KOPT-K1 (cell line): ENCODE measurements around the gene SLC25A34.

Experiments used
- H3K27ac ChIP-seq: fragments of 200-600 bp; sonication (generic); 2 replicates; pipeline ENCODE4 v1.5.1; 2016; ENCODE audit warnings: antibody characterized with exemption, mild to moderate bottlenecking, low read depth, low read length; ENCODE audit not compliant: poor library complexity, severe bottlenecking
- H3K36me3 ChIP-seq: fragments of 200-600 bp; sonication (generic); 2 replicates; pipeline ENCODE4 v1.5.1; 2017; ENCODE audit warnings: antibody characterized with exemption, mild to moderate bottlenecking, low read length, moderate library complexity; ENCODE audit not compliant: insufficient read depth
- H3K9me3 ChIP-seq: fragments of 200-600 bp; sonication (generic); 2 replicates; pipeline ENCODE4 v1.5.1; 2017; ENCODE audit warnings: antibody characterized with exemption, low read length, mild to moderate bottlenecking; ENCODE audit not compliant: insufficient read depth, poor library complexity, severe bottlenecking

The SLC25A34 gene

DNA sequence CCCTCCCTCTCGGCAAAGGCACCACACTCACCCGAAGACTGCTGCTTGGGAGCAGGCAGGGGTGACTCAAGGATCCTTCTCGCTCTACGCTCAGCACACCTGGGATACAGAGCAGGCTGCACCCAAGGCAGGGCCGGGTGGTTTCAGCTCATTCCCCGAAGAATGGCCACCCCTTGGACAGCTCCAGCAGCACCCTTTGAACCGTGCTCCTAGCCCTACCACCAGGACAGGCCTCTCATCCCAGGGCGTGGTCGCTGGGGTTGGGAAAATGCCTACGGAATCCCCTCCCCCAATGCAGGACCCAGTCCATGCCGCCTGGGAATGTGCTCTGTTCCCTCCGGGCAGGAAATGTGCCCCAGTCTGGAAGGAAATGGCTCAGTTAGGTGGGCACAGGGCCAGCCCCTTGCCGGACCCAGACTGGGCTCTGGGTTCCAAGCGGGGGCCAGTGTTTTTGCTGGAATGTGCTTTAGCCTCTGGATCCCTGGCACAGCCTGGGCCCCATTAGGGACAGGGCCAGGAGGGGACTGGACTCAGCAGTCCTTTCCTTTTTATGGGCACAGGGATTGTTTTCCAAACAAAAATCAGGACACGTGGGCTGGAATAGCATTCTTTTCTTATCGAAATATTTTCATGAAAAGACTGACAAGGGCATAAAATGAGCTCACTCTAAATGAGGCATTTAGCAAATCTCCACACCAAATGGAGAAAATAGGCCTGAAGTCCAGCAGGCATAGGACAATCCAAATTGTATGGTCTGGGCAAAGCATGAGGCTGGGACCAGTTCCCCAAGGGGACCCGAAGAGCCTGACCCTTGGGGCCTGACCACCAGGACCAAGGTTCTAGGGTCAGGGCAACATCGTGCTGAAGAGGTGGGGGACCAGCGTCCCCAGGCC, 13.6 kb downstream of the SLC25A34 start:
- no peaks in the 10 kb centered on the region for H3K36me3 ChIP-seq
- H3K27ac ChIP-seq = no peak overlapping the region
- no peaks in the 10 kb centered on the region for H3K9me3 ChIP-seq

DNA sequence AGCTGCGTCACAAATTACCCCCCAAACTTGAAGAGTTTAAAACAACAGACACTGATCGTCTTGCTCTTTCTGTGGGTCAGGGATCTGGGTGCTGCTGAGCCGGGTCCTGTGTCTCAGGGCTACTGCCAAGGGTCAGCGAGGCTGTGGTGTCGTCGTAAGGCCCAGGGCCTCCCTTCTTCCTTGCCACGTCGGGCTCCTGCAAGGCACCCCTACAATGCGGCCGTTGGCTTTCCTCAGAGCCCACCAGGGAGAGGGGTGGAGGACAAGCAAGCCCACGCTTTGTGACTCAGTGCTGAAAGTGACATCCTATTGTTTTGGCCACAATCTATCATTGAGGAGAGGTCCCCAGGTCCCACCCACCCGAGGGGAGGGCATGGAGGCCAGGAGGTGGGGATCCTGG, 14.9 kb downstream of the SLC25A34 start:
- H3K36me3 ChIP-seq = no peaks in the 10 kb centered on the region
- no peaks in the 10 kb centered on the region for H3K9me3 ChIP-seq
- H3K27ac ChIP-seq = no peak overlapping the region

DNA sequence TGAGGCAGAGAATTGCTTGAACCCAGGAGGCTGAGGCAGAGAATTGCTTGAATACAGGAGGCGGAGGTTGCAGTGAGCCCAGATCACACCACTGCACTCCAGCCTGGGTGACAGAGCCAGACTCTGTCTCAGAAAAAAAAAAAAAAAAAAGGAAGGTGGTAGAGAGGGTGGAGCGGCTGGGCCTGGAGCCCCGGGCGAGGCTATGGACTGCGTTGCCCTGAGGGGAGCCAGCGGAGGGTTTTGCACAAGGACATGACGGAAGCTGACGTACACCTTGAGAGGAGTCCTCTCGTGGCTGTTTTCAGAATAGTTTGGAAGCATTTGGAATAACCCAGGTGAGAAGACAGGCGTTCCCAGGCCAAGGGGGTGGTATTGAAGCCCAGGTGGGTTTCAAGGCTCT, 15.7 kb downstream of the SLC25A34 start:
- Histone ChIP-seq H3K36me3 (no peaks in the 10 kb centered on the region), H3K27ac (no peak overlapping the region), H3K9me3 (no peaks in the 10 kb centered on the region)

DNA sequence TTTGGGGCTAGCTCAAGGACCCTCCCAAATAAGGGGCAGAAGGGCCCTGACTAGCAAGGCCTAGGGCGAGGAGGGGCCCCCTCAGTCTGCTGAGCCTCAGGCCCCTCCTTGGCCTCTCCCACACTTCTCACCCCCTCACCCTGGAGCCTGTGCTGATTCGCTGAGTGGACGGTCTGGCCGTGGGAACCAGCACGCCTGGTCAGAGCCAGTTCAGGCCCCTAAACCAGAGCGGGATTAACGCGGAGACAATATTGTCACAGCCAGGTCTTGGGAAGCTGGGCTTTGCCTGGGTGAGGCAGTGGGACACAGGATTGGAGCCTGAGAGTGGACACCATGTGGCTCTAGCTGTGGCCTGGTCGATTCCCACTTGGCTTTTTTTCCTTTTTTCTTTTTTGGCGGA, 17.7 kb downstream of the SLC25A34 start:
- Histone ChIP-seq H3K27ac (no peak overlapping the region), H3K36me3 (no peaks in the 10 kb centered on the region), H3K9me3 (no peaks in the 10 kb centered on the region)

DNA sequence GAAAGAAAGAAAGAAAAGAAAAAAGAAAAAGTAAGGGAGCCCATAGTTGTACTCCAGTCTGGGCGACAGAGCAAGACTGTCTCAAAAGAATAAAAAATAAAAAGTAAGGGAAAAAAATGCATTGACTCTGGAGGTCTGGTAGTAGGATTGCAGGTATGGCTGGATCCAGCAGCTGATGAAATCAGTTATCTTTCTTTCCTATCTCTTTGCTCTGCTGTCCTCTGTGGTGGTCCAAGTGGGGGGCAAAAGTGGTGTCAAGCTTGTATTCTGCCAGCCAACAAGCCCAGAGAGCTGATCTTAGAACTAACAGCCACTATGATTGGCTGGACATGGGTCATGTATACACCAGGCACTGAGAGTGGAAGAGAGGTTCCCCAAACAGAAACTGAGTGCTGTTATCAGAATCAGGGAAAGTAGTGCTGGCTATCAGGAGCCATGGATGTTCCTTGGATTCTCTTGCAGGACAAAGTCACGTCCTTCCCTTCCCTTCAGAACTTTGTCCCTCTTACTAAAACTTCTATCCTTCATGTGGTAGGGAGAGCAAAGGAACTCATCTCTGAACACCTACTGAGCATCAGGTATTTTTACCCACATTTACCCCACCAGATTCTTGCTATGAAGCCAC, 19.1 kb downstream of the SLC25A34 start:
- Histone ChIP-seq H3K9me3 (no peaks in the 10 kb centered on the region), H3K27ac (no peak overlapping the region), H3K36me3 (no peaks in the 10 kb centered on the region)

DNA sequence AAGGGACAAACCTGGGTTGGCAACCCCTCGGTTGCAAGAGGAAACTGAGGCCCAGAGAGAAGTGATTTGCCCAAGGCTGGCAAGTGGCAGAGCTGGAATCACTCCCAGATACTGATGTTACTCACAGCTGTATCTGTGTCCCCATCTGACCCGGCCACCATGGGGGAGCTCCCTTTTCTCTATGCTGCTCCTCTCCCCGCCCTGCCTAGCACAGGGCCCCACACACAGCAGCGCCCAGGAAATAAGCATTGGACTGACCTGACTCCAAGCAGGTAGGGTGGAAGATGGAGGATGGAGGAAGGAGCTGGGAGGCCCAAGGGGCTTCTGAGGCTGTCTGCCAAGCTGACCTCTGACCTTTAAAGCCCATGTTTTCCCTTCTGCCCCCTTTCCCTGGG, 19.6 kb downstream of the SLC25A34 start:
- Histone ChIP-seq H3K36me3 (no peaks in the 10 kb centered on the region), H3K27ac (no peak overlapping the region), H3K9me3 (no peaks in the 10 kb centered on the region)

DNA sequence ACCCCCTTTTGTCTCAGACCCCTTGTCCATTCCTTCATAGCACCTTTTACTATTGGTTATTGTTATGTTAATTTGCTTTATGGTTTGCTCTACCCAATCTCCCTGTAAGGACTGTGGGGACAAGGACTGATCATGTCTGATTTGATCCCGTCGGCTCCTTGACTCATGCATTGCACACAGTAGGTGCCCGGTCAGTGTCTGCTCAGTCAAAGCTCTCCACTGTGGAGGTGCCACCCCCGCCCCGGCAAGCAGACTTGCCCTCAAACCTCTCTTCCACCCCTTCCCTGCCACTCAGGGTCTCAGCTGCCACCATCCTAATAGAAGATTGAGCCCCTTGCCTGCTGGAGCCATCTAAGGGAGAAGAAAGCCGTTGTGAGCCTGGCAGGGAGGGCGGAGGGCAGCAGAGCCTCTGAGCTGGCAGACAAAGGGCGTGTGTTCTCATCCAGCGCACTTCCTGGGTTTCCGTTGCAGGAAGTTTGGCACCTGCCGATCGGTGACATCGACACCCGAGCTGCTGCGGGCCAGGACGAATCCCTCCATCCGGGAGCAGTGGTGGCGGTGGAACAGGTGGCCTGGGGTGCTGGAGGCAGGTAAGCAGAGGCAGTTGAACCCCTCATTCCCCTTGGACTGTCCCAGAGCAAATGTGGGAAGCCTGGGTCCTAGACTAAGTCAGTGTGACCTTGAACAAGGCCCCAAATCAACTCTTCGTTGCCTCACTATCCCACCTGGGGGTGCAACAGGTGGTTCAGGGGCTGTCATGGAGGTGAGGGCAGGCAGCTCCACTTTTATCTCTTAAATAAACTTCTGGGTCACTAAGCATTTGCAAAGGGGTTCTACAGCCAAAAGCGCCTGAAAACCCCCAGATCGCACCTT, 20.3 kb downstream of the SLC25A34 start:
- H3K27ac ChIP-seq = no peak overlapping the region
- H3K36me3 ChIP-seq = no peaks in the 10 kb centered on the region
- H3K9me3 ChIP-seq = no peaks in the 10 kb centered on the region

DNA sequence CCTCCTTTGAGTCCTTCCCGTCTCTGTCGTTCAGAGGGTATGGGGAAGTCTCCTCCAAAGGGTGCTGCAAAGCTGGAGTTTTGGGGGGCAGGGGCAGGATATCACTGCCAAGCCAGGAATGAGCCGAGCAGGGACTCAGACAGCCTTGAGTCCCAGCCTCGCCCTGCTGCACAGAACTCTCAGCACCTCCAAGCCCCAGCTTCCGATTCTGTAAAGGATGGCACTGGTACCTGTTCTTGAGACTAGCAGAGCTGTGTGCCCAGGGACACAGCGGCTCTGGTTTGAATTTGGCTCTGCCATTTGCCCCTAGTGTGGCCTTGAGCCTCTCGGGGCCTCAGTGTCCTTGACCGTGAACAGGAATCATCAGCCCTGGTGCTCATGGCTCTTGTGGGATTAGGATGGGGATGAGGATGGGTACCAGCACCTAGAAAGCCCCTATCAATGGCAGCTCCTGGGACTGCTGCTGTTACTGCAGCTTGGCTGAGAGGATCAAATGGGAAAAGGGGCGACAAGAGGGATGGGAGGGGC, 21.0 kb downstream of the SLC25A34 start:
- Histone ChIP-seq H3K9me3 (no peaks in the 10 kb centered on the region), H3K27ac (no peak overlapping the region), H3K36me3 (no peaks in the 10 kb centered on the region)

DNA sequence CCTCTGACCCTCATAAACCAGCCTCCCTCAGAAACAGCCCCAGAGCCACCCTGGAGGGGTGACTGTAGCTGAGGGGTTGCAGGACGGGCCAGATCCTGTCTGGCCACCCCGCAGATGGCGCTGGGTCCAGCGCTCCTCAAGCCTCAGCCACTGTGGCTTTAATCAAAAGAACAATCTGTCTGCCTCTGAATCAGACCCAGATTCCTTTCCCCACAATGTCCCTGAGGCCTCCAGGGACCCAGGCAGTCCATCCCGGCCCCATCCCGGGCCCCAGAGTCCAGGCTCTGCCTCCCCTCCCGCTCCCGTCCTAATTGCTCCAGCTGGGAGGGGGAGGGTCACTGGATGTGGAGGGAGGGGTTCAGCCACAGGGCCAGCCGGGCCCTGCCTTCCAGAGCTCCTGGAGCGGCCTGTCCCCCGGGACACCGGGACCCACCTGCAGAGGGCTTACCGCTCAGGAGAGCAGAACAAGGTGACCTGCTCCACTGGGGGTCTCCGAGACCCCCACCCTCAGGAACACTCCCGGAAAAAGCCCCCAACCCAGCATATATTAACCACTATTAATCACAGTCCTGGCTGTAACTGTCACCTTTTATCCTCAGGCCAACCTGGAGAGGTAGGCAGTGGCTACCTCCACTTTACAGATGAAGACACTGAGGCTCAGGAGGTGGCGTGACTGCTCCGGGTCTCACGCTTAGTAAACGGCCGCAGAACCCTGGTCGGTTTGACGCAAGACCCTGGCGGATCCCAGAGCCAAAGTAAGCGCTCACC, 21.7 kb downstream of the SLC25A34 start:
- Histone ChIP-seq H3K36me3 (no peaks in the 10 kb centered on the region), H3K27ac (no peak overlapping the region)

DNA sequence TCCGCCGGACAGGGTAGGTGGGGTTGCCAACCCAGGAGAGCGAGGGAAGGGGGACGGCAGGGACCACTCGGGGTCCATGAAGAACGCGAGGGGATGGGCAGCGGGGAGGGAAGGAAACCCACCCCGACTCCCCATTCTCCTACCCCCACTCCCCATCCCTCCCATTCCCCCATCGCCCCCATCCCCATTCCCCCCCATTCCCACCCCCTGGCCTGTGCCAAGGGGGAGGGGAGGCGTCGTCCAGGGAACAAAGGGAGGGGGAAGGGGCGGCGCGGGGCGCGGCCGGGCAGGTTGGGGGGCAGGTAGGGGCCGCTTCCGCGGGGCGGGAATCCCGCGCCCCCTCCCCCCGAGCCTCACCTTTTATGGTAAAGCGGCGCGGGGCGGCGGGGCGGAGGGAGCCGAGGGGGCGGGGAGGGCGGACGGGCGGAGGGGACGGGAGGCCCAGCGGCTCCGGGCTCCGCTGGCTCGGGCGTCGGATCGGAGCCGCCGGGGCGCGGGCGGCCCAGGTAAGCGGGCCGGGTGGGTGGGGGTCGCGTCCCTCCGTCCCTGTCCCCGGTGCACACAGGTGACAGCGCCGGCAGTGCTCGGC, 22.4 kb downstream of the SLC25A34 start, which contains the start of gene FBLIM1:
FBLIM1 (plus strand) TSS at position 453 of the 589 bp plus-strand sequence. CDS start 6,189 bp downstream, outside the sequence.
- Histone ChIP-seq H3K9me3 (no peaks in the 10 kb centered on the region), H3K36me3 (no peaks in the 10 kb centered on the region), H3K27ac (no peak within 1 kb of the TSS)

More for the DNA sequence above, 21.7 kb downstream of the SLC25A34 start:
- H3K9me3 ChIP-seq = no peaks in the 10 kb centered on the region

DNA sequence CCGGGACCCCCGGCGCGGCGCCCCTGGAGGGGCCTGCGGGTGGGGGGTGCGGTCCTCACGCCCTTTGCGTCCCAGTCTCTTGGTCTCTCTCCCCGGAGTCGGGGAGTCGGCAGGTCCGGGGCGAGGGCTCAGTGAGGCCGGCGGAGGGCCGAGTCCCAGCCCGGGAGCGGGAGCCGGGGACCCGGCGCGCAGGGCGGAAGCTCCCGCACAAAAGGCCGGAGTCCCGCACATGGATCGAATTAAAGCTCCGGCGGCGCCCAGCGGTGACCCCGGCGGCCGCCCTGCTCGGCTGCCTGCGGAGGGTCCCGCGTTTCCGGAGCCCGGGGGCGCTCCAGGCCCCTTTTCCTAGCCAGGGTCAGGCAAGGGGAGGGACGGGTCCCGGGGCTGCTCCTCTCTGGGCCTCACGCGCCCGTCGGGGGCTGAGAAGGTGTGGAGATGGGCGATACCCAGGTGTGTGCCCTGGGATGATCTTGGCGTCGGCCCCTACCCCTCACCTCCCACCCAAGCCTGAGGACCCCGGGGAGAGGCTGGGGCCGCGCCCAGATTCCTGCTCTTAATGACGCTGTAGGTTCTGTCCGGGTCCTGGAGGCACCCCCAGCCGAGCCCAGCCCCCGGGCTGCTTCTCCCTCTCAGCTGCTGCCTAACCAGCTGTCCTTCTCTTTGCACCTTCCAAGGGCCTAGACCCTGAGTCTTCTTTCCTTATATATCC, 23.0 kb downstream of the SLC25A34 start:
- Histone ChIP-seq H3K27ac (no peak overlapping the region), H3K36me3 (no peaks in the 10 kb centered on the region)

DNA sequence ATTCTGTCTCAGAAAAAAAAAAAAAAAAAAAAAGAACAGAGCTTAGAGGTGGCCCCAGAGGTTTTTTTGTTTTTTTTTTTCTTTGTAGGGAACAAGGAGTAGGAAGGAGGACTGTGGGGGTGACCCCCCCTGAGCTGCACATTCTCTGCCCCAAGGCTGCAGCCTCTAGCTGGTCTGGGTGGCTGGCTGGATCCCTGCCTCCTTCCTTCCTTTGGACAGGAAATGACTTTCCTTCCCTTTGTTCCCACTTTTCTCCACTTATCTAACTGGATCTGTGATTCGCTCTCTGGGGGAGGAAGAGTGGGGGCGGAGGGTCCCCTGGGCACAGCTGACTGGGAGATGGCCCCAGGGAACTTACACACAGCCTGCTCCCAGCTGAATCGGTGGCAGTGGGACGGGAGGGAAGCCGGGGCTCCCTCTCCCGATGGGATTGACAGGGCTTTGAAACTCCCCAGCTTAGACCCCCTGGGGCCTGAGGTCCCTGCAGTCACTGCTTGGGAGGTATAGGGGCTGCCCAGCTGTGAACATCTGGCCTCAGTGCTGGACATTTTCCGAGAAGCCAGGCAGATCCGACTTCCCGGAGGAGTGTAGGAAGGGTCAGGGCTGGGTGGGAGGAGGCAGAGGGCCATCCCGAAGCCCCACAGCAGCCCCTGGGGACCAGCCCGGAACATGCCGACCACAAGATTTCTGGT, 24.6 kb downstream of the SLC25A34 start:
- Histone ChIP-seq H3K36me3 (no peaks in the 10 kb centered on the region), H3K27ac (no peak overlapping the region), H3K9me3 (no peaks in the 10 kb centered on the region)

More for the DNA sequence above, 23.0 kb downstream of the SLC25A34 start:
- no peaks in the 10 kb centered on the region for H3K9me3 ChIP-seq
